Spinal cord (tissue), 10 donors: ENCODE data around the gene AQP1. TPM values are rescaled to one million over a fixed set of nuclear protein-coding genes. Genes with fewer than 3 reads are reported as not detected.
A peak's percentile ranks its signal among the peaks of the same experiment; 100 is the strongest.

Experiments
- DNase-seq, 6 donors: peaks; one replicate each; pipeline versions ENCODE4 v3.0.0 to v3.0.0-alpha.2; 2013 to 2015; ENCODE audit warnings: low spot score in 6 of 6, low read depth in 4 of 6
- H3K27ac ChIP-seq: one replicate; pipeline ENCODE4 v1.5.1; 2013; ENCODE audit warnings: low read depth, low read length, control low read depth
- H3K27me3 ChIP-seq: one replicate; pipeline ENCODE4 v1.6.1; 2013; ENCODE audit warnings: low read length; ENCODE audit not compliant: control insufficient read depth, insufficient read depth
- H3K36me3 ChIP-seq: one replicate; pipeline ENCODE4 v1.6.1; 2013; ENCODE audit warnings: low read length; ENCODE audit not compliant: control insufficient read depth, insufficient read depth
- H3K4me1 ChIP-seq: one replicate; pipeline ENCODE4 v1.6.1; 2013; ENCODE audit warnings: low read length; ENCODE audit not compliant: control insufficient read depth, insufficient read depth
- H3K4me3 ChIP-seq: one replicate; pipeline ENCODE4 v1.5.1; 2013; ENCODE audit warnings: low read depth, low read length, control low read depth
- H3K9me3 ChIP-seq: one replicate; pipeline ENCODE4 v1.6.1; 2013; ENCODE audit warnings: low read length; ENCODE audit not compliant: control insufficient read depth, insufficient read depth
- WGBS: methylation state at CpG from one replicate; pipeline ENCODE4 v1.1.5; 2013; ENCODE audit warnings: missing lambda C conversion rate; ENCODE audit not compliant: insufficient coverage; 5-methylcytosine and 5-hydroxymethylcytosine counted together
- polyA plus RNA-seq, 2 donors: library from polyadenylated mRNA; unstranded; fragments of 120-200 nt; gene quantifications; one replicate each; pipeline ENCODE4 v1.2.1, GENCODE V29; 2013; ENCODE audit not compliant: insufficient read length in 2 of 2
- total RNA-seq, 2 donors: library from RNA; depleted of rRNA in 1 of 2; stranded (reverse); fragments of 120-200 nt in 1 of 2; fragments of >200 nt in 1 of 2; gene quantifications; one replicate each; pipeline versions ENCODE4 v1.2.3 to v1.2.4, GENCODE V29; 2013 to 2014
- donor health status: healthy.

Gene AQP1
- total and polyA plus RNA-seq, 4 donors, result 64.4 to 120 (median 89.7) TPM

DNA sequence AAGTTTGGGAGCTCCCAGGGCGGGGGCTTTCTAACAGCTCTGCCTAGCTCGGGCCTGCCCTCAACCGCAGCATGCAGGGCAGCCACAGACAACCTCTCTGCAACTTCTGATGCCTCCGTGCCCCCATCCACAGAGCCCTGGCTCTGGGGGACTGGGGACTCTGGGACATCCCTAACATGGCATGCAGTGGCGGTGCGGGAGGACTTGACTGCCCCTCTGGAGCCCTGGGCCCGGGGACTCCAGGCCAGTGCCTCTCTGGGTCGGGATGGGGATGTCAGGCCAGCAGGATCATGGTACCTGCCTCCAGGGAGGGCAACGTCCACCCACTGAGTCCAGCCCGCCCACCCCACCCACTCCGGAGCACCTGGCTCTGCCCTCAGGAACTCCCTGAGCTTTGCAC is 520 bp upstream of the AQP1 start:
- WGBS, result 83% methylated on average over 9 of the region's 11 CpGs
- H3K27ac ChIP-seq, result peak overlapping the region; percentile 47

GRCh38 chr7:30912021-30912730 is 523 bp downstream of the AQP1 start:
- H3K4me3 ChIP-seq, result peak overlapping the region; percentile 43
- DNase-seq, result peak in 2 of 6 donors; percentile 46 to 68
- peaks cover 95% of the 10 kb centered on the region for H3K4me1 ChIP-seq
- H3K27me3 ChIP-seq, result no peaks in the 10 kb centered on the region
- peak overlapping the region; percentile 36 for H3K27ac ChIP-seq
- H3K36me3 ChIP-seq, result peaks cover 7% of the 10 kb centered on the region
- 80% methylated on average over 21 of the region's 26 CpGs for WGBS
- H3K9me3 ChIP-seq, result no peaks in the 10 kb centered on the region

More for the DNA sequence above, 520 bp upstream of the AQP1 start:
- Histone ChIP-seq H3K4me1 (peaks cover 94% of the 10 kb centered on the region), H3K4me3 (no peak overlapping the region), H3K36me3 (peaks cover 8% of the 10 kb centered on the region), H3K9me3 (no peaks in the 10 kb centered on the region), H3K27me3 (no peaks in the 10 kb centered on the region)
- no peak for DNase-seq

- 83% methylated on average over 2 of the region's 2 CpGs for WGBS
- peaks cover 7% of the 10 kb centered on the region for H3K36me3 ChIP-seq
- no peaks in the 10 kb centered on the region for H3K27me3 ChIP-seq
- peaks cover 93% of the 10 kb centered on the region for H3K4me1 ChIP-seq
- no peaks in the 10 kb centered on the region for H3K9me3 ChIP-seq
- peak overlapping the region; percentile 36 for H3K27ac ChIP-seq
- no peak for DNase-seq
- peak overlapping the region; percentile 43 for H3K4me3 ChIP-seq
Measured at GRCh38 chr7:30912731-30912985, 1.0 kb downstream of the AQP1 start.

- peaks cover 88% of the 10 kb centered on the region for H3K4me1 ChIP-seq
- DNase-seq, result no peak
- 72% methylated on average over 17 of the region's 17 CpGs for WGBS
- H3K27me3 ChIP-seq, result no peaks in the 10 kb centered on the region
- peaks cover 2% of the 10 kb centered on the region for H3K36me3 ChIP-seq
- peak overlapping the region; percentile 43 for H3K4me3 ChIP-seq
- H3K27ac ChIP-seq, result peak overlapping the region; percentile 25
- no peaks in the 10 kb centered on the region for H3K9me3 ChIP-seq
Measured at GRCh38 chr7:30912986-30913811, 1.5 kb downstream of the AQP1 start.

DNA sequence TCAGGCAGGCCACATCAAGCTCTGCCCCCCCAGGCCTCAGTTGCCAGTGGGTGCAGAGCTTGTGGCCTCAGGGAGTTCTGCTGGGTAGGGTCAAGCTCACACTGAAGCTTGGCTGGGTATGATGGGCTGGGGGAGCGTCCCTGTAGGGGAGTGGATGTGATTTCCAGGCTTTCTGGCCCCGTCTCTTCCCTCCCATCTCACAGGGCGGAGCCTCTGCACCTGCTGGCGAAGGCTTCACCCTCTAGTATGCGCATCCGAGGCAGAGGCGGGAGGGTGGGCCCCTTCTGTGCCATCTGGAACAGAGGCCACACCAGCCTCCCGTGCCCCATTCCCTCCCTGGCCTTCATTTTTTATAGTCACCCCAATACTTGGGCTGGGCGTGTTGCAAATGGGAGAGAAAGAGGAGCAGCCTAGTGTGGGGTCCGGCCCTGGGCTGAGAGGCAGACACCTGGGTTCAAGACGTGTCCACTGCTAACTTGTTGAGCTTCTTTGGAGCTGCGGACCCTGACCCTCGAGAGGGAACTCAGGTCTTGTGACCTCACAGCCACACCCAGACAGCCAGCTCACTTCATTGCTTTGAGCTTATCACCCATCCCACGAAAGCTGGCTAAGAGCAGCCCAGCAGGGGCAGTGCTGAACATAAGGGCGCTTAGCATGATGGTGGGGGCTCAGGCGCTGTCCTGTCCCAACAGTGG is 2.3 kb downstream of the AQP1 start:
- H3K27ac ChIP-seq, result no peak overlapping the region
- no peaks in the 10 kb centered on the region for H3K27me3 ChIP-seq
- H3K36me3 ChIP-seq, result peaks cover 5% of the 10 kb centered on the region
- peak overlapping the region; percentile 43 for H3K4me3 ChIP-seq
- no peaks in the 10 kb centered on the region for H3K9me3 ChIP-seq
- 95% methylated on average over 12 of the region's 16 CpGs for WGBS
- H3K4me1 ChIP-seq, result peaks cover 88% of the 10 kb centered on the region
- no peak for DNase-seq

DNA sequence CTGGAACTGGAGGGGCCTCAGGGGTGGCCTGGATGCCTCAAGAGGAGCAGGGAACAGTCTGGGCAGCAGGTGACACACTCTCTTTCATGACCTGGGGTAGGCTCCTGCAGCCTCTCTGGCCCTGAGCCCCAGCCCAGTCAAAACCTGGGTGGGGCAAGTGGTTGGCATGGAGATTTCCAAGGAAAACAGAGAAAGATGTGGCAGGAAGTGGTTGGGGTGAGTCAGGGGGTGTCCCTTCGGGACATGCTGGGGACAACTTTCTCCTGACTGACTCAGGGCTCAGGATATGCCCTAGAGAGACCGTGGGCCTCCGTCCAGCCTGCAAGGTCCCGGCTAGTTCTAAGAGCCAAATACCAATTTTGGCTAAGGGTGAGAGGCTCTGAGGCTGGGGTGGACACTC is 2.9 kb downstream of the AQP1 start:
- no peak for DNase-seq
- WGBS, result 80% methylated on average over 3 of the region's 4 CpGs
- Histone ChIP-seq H3K9me3 (no peaks in the 10 kb centered on the region), H3K27me3 (no peaks in the 10 kb centered on the region), H3K4me1 (peaks cover 85% of the 10 kb centered on the region), H3K27ac (no peak overlapping the region), H3K4me3 (peak overlapping the region; percentile 2), H3K36me3 (peaks cover 5% of the 10 kb centered on the region)

DNA sequence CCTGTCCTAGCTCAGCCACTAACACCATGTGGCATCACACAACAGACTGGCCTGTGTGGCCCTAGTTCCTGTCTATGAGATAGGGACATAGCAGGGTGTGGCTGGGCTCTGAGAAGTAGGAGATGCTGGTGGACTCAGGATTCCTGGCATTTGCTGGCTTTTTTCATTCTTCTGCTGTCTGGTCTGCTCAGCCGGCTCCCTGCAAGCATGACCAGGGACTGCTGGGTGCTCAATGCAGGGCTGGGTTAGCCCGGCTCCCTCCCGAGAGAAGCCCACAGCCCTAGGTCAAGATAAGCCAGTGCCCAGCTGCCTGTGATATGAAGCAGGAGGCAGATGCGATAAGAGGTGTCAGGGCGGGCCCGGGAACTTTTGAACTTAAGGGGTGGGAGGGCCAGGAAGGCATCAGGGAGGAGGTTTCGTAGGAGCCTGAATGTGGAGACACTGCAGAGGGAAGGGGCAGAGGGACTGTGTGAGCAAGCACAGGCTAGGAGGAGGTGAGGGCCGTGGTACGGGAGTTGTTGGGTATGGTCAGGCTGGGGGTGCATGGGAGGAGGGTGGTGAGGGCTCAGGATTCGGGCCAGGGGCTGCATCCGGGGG is 3.5 kb downstream of the AQP1 start:
- DNase-seq, result no peak
- Histone ChIP-seq H3K27me3 (no peaks in the 10 kb centered on the region), H3K4me1 (peaks cover 84% of the 10 kb centered on the region), H3K36me3 (peaks cover 5% of the 10 kb centered on the region), H3K4me3 (peak overlapping the region; percentile 2), H3K27ac (no peak overlapping the region), H3K9me3 (no peaks in the 10 kb centered on the region)
- 86% methylated on average over 11 of the region's 11 CpGs for WGBS

DNA sequence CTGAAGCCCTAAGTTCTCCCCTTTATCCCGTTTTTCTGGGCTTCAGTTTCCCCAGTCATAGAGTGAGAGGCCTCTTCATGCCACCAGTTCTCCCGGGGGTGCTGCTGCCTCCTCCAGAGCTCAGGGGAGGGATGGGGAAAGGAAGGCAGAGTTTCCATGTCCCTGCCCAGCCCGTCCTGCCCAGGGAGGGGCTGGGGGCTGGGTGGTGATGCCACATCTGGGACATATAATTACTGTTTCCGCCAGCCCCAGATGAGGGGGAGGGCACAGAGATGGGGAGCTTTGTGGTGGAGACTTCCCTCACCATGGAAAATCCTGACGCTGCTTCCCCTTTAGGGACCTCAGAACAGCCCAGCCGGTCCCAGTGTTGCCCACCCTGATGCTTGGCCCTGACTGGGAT is 4.1 kb downstream of the AQP1 start:
- 79% methylated on average over 4 of the region's 6 CpGs for WGBS
- Histone ChIP-seq H3K27ac (peak overlapping the region; percentile 47), H3K36me3 (peaks cover 5% of the 10 kb centered on the region), H3K9me3 (no peaks in the 10 kb centered on the region), H3K4me3 (peak overlapping the region; percentile 9), H3K4me1 (peaks cover 84% of the 10 kb centered on the region), H3K27me3 (no peaks in the 10 kb centered on the region)
- DNase-seq, result no peak

DNA sequence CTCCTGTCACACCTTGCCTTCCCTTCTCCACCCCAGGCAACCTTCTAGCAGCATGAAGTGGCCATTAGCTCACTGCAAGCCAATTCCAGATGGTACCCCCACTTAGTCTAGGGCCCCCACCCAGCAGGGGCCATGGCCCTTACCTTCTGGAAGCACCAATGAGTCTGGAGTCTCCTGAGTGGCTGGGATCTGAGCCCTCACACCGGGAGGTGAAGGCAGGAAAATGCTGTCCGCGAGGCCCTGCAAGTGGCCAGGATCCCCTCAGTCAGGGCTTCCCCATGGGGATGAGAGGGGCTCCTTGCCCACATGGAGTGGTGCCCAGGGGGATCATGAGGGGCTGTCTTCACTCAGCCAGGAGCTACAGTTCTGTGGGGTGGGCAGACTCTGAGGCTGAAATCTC is 4.6 kb downstream of the AQP1 start:
- peak overlapping the region; percentile 47 for H3K27ac ChIP-seq
- no peak overlapping the region for H3K4me3 ChIP-seq
- peaks cover 84% of the 10 kb centered on the region for H3K4me1 ChIP-seq
- peaks cover 9% of the 10 kb centered on the region for H3K36me3 ChIP-seq
- H3K9me3 ChIP-seq, result no peaks in the 10 kb centered on the region
- H3K27me3 ChIP-seq, result no peaks in the 10 kb centered on the region
- no peak for DNase-seq
- 67% methylated on average over 3 of the region's 3 CpGs for WGBS
